HUDEP-2 (cell line): Measurements from ENCODE around the gene ZMIZ2.
"Not testable (repeated sequence)": the region's sequence is repeated elsewhere in the genome, so short reads cannot be mapped to it uniquely, and the experiment has no call there.

Experiments used
- DNase-seq, 76 experiments: peaks; one replicate each; lab custom pipeline; 2025; ENCODE audit not compliant: unreplicated experiment in 76 of 76; lab: John Stamatoyannopoulos, UW

Gene ZMIZ2, protein sequence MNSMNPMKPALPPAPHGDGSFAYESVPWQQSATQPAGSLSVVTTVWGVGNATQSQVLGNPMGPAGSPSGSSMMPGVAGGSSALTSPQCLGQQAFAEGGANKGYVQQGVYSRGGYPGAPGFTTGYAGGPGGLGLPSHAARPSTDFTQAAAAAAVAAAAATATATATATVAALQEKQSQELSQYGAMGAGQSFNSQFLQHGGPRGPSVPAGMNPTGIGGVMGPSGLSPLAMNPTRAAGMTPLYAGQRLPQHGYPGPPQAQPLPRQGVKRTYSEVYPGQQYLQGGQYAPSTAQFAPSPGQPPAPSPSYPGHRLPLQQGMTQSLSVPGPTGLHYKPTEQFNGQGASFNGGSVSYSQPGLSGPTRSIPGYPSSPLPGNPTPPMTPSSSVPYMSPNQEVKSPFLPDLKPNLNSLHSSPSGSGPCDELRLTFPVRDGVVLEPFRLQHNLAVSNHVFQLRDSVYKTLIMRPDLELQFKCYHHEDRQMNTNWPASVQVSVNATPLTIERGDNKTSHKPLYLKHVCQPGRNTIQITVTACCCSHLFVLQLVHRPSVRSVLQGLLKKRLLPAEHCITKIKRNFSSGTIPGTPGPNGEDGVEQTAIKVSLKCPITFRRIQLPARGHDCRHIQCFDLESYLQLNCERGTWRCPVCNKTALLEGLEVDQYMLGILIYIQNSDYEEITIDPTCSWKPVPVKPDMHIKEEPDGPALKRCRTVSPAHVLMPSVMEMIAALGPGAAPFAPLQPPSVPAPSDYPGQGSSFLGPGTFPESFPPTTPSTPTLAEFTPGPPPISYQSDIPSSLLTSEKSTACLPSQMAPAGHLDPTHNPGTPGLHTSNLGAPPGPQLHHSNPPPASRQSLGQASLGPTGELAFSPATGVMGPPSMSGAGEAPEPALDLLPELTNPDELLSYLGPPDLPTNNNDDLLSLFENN

DNA sequence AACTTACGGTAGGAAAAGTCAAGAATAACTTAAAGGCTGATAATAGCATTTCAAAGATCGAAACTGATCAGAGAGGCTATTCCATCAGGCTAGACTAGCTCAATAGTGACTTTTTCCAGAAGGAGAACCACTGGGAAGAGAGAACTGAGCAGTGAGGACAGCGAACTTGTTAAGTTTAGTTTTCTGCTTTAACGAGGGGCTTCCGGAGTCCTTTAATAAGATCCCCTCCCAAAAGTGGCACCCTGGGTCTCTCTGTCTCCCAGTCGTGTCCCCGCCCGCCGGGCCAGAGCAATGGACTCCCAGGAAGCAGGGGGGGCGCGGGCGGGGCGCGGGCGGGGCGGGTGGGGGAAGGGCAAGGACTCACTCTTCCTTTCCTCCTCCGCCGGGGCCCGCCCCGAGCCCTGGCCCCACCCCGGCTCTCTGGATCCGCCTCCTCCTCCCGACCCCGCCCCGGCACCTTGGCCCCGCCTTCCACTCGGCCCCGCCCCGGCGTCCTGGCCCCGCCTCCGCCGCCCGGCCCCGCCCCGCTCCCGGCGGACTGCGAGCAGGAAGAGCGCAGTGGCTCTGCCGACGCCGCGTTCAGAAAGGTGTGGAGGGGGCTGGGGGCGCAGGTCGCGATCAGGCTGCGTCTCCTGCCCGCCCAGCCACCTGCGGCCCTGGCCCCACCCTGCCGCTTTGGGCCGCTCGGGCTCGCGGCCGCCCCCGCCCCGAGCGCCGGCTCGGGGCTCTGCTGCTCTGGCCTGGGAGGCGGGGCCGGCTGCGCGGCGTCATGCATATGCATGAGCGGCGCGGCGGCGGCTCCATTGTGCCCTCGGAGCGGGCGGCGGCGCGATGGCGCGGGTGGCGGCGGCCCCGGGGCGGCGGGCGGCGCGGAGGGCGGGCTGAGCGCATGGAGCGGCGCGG, at the start of gene ZMIZ2:
Gene ZMIZ2, plus strand, starts transcription at position 803 of the 903 bp plus-strand sequence. CDS start 7,403 bp downstream, outside the sequence.
- DNase-seq: peak in 73 of 76 experiments; percentile 25 to 92 (median 80)

DNA sequence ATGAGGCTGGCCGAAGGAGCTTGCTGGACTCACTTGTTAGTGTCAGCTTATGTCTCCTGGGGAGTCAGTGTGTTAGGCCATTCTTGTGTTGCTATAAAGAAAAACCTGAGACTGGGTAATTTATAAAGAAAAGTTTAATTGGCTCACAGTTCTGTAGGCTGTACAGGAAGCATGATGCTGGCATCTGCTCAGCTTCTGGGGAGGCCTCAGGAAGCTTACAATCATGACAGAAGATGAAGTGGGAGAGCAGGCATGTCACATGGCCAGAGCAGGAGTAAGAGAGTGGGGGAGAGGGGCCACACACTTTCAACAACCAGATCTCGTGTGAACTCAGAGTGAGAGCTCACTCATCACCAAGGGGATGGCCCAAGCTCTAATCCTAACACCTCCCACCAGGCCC, 49.0 kb upstream of the ZMIZ2 start:
- DNase-seq: not testable (repeated sequence)

DNA sequence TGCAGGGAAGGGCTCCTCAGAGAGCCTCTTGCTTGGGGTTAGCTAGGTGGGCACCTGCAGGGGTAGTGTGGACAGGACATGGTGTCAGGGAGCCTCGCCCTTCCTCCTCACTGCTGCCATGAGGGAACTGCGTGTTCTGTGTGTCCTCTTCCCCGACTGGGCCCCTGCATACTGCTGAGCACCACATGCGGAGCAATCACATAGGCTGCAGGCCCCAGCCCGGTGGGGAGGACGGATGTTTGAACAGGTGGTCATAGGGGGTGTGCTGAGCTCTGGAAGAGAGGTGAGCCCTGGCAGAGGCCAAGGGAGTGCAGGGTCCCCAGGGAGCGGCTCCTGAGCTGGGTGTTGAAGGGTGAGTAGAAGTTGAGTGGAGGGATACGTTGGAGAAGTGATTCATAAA, 48.3 kb upstream of the ZMIZ2 start:
- DNase-seq: no peak

DNA sequence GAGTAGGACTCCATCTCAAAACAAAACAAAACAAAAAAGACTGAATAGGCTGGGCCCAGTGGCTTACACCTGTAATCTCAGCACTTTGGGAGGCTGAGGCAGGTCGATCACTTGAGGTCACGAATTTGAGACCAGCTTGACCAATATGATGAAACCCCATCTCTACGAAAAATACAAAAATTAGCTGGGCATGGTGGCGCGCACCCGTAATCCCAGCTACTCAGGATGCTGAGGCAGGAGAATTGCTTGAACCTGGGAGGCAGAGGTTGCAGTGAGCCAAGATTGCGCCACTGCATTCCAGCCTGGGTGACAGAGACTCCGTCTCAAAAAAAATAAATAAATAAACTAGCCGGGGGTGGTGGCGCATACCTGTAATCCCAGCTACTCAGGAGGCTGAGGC, 45.3 kb upstream of the ZMIZ2 start:
- not testable (repeated sequence) for DNase-seq

DNA sequence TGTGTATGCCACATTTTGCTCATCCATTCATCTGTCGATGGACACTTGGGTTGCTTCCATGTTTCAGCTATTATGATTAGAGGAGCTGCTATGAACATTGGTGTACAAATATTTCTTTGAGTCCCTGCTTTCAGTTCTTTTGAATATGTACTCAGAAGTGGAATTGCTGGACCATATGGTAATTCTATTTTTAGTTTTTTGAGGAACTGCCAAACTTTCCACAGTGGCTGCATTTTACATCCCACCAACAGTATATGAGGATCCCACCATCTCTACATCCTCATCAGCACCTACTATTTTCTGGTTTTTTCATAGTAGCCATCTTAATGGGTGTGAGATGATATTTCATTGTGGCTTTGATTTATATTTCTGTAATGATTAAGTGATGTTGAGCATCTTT, 44.7 kb upstream of the ZMIZ2 start:
- no peak for DNase-seq

DNA sequence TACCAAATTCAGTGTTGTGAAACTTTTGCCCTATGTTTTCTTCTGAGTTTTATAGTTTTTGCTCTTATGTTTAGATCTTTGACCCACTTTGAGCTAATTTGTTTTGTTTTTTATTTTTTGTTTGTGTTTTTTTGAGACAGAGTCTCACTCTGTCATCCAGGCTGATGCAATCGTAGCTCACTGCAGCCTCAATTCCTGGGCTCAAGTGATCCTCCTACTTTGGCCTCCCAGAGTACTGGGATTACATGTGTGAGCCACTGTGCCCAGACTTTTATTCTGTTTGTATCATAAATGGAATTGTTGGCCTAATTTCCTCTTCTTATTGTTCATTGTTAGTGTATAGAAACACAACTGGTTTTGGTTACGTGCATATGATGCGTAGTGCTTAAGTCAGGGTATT, 43.2 kb upstream of the ZMIZ2 start:
- no peak for DNase-seq

DNA sequence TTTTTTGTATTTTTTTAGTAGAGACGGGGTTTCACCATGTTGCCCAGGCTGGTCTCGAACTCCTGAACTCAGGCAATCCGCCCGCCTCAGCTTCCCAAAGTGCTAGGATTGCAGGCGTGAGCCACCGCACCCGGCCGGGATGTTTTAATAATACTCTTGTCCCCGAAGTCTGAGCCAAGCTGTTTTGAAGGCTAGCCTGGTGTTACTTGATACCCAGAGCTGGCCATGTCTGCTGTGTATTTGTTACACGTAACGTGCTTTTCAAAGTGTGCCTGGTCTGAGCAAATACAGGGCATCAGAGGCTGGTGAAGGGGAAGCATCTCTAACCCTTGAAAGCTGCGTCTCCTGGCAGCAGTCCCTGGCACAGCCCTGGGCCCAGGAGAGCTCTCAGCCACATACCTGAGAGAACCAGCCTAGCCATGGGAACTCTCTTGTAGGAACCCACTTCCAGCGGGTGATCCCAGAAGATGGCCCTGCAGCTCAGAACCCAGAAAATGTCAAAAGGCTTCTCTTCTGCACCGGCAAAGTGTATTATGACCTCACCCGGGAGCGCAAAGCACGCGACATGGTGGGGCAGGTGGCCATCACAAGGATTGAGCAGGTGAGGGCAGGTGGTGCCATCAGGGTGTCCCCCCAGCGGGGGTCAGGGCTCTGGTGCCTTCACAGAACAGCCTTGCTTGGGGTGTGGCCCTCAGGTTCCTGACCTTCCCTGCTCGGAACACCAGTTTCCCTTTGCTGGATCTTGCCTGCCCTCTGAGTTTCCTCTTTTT, 41.7 kb upstream of the ZMIZ2 start:
- no peak for DNase-seq

DNA sequence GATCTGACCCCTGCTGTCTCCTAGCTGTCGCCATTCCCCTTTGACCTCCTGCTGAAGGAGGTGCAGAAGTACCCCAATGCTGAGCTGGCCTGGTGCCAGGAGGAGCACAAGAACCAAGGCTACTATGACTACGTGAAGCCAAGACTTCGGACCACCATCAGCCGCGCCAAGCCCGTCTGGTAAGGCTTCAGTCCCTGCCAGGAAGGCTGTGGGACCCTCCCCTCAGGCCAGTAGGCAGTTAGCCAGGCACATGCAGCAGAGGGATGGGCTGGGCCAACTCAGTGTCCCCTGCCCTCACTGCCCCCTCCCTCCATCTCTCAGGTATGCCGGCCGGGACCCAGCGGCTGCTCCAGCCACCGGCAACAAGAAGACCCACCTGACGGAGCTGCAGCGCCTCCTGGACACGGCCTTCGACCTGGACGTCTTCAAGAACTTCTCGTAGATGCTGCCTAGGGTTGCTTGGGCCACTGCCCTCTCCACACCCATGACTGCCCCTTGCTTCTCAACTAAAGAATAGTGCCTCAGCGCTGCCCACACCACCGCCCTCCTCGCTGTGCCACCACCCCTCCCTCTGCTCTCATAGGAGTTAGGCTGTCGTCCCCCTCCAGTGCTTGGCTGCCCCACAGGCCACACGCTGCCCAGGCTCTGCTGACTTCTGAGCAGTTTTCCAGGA, 41.0 kb upstream of the ZMIZ2 start:
- no peak for DNase-seq

DNA sequence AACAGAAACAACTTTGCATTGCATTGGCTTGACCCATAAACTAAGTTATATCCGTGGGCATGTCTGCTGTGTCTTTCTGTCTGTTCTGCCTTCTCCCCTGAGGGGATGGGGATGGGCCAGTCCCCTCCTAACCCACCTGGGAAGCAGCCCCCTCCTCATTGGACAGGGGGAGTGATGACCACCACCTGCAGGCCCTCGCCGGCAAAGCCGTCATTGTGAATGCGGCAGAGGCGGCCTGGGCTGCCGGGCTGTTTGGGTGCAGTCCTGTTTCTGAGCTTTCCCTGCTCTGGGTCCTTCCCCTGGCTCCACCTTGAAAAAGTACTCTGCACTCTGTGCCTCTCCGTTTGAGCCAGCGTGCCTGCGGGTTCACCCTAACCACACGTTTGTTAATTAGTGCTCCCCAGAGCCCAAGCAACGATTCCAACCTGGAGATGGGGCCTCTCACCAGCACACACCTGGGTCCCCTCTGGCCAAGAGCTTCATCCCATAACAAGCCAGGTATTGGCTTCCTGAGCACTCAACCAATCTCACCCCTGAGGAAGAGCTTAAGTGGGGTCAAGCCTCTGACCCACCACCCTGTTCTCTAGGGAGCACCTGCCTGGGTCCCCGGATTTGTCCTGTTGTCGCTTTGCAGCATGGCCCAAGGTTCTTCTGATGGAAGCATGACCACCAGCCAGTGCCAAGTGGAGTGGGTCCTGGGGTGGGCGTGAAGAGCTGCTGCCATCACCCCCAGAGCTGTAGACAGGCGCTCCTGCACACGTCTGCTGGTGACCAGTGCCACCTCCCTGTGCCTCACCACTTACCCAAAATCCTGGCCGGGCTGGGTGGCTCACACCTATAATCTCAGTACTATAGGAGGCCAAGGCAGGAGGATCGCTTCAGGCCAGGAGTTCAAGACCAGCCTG, 39.4 kb upstream of the ZMIZ2 start:
- no peak for DNase-seq

DNA sequence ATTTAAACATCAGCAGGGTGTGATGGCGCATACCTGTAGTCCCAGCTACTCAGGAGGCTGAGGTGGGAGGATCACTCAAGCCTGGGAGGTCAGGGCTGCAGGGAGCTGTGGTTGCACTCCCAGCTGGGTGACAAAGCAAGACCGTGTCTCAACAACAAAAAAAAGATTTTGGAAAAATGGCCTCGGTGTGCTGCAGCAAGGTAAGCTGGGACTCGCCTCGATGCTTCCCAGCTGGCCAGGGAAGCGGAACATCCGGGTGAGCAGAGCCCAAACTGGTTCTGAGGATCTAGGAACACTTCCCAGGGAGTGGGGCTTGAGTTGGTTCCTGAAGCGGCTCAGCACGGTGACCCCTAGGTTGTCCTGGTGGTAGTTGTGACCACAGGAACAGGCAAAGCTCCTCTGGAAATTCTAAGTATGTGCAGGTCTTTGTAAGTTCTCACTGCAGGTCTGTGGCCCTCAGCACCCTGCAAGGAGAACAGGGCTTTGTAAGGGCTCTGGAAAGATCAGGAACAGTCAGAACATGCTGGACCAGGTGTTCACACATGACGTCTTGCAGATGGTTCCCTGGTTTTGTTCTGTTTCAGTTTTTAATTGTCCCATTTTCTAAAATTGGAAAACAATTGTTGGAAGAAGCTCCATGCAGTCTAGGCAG, 38.6 kb upstream of the ZMIZ2 start:
- DNase-seq: no peak

DNA sequence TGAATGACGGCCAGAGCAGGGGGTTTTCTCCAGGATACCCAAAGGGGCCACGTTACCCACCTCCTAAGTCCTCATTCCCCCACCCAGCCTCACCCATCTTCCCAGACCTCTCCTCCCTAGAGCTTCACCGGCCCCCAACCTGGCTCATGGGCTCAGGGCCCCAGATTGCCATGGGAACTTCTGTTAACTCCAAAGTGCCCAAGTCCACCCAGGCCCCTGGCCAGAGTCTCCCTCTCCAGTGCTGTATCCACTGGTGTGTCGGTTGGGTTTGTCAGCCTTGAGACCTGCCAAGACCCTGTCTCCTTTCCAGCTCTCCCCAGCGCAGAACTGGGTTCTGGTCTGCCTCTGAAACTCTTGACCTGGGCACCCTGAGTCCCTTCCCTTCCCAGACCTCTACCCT, 37.1 kb upstream of the ZMIZ2 start:
- DNase-seq: no peak

DNA sequence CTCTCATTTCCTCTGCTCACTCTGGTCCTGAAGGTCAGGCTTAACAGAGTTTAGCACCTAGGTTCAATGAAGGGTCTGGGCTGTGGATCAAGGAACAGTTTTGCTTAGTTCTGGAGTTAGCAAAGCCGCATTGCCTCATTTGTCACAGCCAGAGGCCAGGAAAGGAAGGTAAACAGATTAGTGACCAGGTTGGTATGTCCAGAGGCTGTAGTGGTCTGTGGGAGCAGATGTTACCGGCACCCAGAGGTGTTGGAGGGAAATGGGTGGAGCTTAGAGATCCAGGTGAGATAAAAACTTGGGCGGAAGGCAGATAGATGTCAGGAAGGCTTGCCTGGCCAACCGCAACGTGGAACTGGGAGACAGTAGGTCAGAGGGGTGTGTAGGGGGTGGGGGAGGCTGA, 36.6 kb upstream of the ZMIZ2 start:
- DNase-seq: no peak

DNA sequence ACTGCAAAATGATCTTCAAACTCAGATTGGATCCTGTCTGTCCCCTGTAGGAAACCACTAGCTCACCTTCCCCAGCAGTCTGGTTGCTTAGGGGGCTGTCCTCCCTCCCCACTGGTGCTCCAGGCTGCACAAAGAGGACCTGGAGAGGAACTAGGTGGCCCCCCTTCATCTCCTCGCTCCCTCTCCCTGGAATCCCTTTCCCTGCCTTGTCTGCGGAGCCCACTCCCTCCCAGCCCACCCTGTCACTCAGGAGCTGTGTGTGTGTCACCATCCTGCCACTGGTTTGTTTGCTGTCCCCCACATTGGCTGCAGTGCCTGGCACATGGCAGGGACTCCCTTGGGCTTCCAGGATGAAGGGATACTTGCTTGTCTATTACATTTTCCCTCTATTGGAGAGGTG, 35.5 kb upstream of the ZMIZ2 start:
- DNase-seq: no peak

DNA sequence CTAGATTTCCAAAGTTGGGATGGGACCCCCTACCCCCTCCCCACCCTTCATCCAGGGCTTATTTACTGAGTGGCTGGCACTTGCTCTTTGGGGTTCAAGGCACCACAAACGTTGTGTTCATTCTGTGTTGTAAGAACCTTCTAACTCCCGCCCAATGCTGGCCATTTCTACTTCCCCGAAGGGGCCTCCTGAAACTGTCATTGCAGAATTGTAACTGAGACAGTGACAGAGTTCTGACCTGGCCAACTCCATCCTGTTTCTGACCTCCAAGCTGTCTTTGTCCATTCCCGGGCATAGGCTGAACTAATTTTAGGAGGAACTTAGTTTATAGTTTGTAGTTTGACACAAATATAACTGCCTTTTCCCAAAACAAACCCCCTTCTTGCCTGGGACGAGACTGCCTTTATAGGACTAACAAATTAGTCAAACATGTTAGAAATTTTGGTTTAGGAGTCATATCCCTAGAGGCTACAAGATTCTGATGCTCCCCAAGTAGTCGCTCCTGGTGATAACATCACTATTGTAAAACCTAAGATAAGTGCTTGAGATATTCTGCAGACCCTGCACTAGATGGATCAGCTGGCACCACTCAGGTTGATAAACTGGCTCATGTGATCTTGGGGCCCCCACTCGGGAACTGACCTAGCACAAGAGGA, 34.8 kb upstream of the ZMIZ2 start:
- DNase-seq: no peak

DNA sequence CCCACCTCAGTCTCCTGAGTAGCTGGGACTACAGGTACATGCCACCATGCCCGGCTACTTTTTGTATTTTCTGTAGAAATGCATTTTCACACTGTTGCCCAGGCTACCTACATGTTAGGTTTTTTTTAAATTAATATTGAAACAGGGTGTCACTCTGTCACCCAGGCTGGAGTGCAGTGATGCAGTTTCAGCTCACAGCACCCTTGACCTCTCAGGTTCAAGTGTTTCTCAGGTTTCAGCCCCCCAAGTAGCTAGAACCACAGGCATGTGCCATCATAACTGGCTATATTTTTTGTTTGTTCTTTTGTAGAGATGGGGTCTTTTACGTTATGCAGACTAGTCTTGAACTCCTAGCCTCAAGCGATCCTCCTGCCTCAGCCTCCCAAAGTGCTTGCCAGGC, 32.4 kb upstream of the ZMIZ2 start:
- DNase-seq: no peak

DNA sequence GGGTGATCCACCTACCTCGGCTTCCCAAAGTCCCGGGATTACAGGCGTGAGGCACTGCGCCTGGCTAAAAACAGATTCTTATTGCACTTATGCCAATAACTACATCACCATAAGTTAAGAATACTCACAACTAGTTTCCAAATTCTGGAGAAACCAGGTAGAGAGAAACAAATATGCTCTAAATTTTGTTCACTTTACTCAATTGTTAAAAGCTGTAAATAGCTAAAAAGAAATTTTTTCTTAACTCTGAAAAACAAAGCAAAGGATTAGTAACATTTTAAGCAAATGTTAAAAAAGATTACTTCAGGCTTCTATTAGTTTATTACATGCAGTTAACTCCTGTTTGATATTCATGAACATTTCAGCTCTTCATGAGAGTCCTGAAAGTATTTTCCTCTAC, 28.3 kb upstream of the ZMIZ2 start:
- no peak for DNase-seq

DNA sequence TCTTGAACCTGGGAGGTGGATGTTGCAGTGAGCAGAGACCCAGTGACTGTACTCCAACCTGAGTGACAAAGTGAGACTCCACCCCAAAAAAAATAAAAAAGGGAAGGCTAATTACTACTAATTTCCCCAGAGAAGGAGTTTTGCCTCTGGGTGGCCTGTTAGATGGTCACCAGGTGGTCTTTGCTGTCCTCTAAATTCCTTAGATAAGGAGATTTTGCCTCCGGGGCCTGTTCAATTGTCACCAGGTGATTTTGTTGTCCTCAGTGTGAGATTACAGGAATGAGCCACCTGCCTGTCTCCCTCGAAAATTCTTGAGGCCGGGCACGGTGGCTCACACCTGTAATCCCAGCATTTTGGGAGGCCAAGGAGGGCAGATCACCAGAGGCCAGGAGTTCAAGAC, 24.4 kb upstream of the ZMIZ2 start:
- DNase-seq: no peak
